Activated gamma-delta T cell treated with anti-CD3 and anti-CD28 coated beads, Interleukin-2, amount 50 U/mL, for 16 hours (primary cell): ENCODE results near the gene CSMD2.

ENCODE experiments used
- DNase-seq: peaks from one replicate; pipeline ENCODE4 v3.0.0-alpha.2; 2020; ENCODE audit warnings: low read depth

The CSMD2 gene

DNA sequence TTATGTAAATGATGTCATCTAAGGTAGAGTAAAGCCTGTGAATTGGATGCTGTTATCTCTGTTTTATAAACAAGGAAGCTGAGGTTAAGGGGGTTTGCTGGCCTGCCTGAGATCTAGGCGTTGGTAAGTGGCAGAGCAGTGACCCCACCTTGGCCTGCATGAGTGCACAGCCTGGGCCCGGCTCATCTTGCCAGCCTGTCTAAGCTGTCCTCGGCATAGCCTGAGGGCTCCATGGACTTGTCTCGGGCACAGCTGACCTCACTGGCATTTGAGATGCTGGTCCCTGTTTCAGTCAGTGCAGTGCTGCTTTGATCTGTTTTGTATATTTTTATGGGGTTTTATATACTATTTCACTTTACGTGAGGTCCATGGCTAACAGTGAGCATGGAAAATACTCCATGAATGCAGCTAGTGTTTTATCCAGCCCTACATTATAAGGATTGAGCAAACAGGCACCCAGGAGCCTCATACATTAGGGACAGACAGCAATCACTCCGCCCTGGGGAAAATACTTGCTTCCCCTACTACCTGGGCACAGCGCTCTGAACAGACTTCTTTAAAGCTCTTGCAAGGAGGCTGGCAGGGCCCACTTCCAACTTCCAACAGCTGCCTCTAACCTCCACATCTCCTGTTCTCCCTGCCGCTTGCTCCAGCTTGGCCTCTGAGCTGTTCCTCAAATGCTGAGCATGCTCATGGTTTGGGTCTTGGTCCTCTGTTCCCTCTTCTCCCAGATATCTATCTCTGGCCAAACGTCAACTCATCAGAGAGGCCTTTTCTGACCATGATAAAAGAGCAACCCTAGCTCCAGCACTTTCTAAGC is 451.8 kb downstream of the CSMD2 start:
- DNase-seq: no peak

DNA sequence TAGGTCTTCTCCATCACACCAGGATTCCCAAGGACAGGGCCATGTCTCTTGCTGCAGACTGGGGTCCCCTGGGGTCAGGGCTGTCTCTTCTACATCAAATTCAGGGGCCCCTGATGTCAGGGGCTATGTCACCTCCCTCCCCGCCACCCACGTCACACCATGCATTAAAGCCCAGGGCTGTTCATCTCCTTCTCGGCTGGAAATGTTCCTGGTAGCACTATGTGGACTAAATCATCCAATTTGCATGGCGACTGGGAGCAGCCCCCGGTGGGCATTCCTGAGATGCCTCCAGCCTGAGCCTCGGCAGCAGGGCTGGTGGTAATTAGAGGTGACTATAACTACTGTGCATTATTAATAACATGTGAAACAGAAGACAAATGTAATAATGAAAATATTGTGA is 452.8 kb downstream of the CSMD2 start:
- no peak for DNase-seq

- DNase-seq: no peak
Observed at GRCh38 chr1:33711511-33711910, 453.5 kb downstream of the CSMD2 start.

GRCh38 chr1:33710967-33711366 is 454.1 kb downstream of the CSMD2 start:
- DNase-seq: no peak

- DNase-seq: no peak
Observed at GRCh38 chr1:33709783-33710718, 455.0 kb downstream of the CSMD2 start.

DNA sequence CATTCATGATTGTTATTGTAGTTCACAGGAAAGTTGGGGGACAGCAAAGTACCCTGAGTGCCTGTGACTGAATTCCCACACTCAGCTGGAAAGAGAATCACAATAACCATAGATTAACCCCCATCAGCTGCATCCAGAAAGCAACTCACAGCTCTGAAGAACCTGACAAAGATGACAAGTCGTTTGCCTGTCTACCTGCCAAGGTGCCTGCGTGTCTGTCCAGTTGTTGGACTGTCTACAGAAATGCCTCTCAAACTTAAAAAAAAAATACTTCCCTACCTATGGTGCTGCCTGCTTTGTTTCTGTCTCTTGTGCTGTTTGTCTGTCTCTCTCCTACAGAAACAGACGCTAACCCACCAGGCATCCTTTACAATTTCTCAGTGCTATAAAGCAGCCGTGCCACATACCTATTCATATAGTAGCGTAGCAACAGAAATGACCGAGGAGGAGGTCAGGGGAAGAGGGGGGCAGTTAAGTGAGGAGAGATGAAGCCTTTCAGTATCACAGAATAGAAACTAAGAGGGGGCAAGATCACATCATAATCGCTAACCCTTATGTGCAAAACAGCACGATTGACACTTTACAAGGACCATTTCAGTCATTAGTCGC is 455.8 kb downstream of the CSMD2 start:
- DNase-seq: no peak

- no peak for DNase-seq
Observed at GRCh38 chr1:33706634-33707255, 458.3 kb downstream of the CSMD2 start.

DNA sequence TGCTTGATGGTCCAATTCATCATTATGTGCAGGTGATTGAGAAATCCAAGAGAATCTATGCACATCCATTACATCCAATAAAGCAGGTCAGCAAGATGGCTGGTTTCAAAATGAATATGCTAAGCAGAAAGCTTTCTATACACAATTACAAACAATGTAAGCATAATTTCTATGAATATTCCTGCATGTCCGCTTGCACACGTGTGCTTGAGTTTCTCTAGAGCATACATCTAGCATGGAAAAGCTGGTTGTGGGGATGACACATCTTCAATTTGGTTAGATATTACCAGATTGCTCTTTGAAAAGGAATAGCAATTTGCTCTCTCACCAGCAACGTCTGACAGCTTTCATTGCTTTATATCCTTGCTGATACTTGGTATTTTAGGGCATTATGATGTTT is 461.6 kb downstream of the CSMD2 start:
- no peak for DNase-seq

- no peak for DNase-seq
Observed at GRCh38 chr1:33698361-33699035, 466.5 kb downstream of the CSMD2 start.

GRCh38 chr1:33697816-33698215 is 467.2 kb downstream of the CSMD2 start:
- DNase-seq: no peak

DNA sequence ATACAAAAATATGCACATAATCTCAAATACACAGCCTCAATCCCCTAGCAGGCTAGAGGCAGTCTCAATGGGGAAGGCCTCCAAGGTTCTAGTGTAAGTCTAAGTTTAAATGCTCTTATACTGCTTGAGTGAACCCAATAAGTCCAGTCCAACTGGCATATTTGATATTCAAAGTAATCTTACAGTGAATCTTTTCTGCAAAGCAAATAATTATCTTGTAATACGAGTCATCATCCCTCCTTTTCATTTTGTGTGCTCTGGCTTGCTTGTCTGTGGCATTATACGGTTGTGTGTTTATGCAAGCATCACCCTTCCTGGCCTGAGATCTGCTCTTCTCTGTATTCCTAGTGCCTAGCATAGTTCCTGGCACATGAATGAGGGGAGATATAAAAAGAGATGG is 468.1 kb downstream of the CSMD2 start:
- no peak for DNase-seq

GRCh38 chr1:33696311-33696710 is 468.7 kb downstream of the CSMD2 start:
- no peak for DNase-seq

DNA sequence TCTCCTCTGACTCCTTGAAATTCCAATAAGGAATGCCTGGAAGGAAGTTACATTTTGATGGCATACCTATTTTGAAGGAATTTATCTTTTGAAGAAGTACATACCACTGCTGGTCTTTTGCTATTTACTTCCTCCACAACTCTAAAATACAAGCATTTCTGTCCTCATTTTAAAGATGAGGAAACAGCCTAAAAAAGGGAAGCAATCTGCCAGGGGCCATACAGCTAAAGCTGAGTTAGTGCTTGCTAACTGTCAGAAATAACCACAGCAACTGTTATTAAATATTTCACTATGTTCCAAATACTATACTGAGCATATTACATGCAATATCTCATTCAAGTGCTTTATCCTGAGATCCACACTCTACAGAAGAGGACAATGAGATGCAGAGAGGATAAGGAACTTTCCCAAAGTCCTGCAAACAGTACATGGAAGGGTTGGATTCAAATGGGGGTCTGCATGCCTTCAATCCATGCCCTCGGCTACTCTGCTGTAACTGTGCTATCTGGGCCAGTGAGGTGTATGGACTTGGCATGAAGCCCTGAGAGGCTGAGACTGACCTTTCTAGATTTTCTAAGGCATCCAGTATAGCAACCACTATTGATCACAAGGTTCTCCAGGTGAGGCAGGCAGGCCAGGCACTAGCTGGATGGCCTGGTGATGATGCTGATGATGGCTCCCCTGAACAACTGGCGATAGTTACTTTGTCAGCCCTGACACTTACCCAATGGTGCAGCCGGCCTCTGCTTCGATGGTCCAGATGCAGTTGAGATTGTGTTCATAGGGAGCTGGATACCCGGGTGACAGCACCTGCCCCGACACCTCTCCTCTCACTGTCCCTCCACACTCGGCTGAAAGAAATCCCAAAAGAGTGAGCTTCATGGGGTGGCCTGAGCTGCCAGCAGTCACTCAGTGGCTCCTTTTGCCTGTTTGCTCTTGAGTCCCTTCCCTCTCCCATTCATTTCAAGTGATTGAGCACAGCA is 472.5 kb downstream of the CSMD2 start:
- no peak for DNase-seq

DNA sequence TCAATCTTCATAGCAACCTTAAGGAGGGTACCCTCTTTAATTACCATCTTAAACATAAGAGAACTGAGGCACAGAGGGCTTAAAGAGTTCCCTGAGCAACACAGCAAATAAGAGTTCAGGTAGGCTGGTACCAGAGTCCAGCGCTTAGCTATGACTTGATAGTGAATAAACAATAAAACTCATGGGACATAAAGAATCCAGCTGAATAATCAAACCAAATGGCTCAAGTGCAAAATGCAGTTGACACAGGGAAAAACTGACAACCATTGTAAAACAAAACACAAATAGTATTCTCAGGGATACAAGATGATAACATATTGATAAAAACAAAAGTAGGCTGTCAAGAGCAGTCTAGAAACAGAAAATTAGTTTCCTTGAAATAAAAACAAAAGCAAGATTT is 478.0 kb downstream of the CSMD2 start:
- no peak for DNase-seq

- DNase-seq: no peak
Observed at GRCh38 chr1:33686551-33686950, 478.5 kb downstream of the CSMD2 start.

DNA sequence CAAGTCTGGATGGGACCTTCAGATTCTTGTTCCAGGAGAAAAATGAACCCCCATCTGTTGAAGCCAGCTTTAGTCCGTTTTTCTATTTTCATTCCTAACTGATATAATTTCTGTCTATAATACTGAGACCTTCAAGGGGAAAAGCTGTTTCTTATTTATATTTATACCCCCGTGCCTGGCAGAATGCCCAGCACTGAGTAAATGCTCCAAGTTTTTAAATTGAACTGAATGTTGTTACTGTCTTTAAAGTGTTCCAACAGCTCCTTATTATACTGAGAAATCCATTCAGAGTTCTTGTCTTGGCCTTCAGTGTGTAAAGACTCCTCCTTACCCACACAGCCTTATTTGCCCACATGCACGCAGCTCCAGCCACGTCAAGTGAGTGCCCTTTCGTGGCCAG is 479.8 kb downstream of the CSMD2 start:
- no peak for DNase-seq

DNA sequence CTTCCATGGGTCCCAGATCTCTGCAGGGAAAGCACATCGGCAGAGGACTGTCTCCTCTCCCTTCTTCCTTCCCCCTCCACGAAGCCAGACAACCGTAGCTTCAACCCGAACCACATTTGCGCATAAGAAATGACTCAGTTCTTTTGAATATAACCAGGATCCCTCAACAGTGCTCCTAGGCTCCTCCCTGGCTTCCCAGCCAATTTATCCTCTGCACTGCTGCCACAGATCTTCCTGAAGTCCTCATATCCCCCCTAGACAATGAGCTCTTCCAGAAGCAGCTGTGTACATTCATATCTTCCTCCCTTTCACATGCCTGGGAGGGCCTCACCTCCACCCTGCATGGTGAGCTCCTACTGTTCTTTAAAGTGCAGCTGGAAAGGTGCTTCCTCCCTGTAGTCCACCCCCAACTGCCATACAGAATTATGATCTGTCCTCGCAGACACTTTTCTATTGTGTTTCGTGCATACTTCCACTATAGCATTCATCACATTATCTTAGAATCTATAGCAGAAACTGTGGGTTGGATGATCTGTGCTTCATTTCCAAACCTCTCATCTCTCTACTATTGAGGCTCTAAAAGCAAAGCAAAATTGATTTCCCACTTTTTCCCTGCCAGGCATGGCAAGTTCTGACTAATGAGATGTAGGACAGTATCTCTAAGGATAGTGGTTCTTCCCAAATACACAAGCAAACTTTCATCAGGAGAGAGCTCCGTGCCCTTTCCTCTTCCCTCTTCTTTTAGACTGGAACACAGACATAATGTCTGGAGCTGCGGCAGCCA is 480.4 kb downstream of the CSMD2 start:
- no peak for DNase-seq

GRCh38 chr1:33683913-33684312 is 481.1 kb downstream of the CSMD2 start:
- no peak for DNase-seq

GRCh38 chr1:33682371-33682770 is 482.7 kb downstream of the CSMD2 start:
- DNase-seq: no peak
